ENCODE results near the gene STKLD1. TPM values are rescaled to one million over a fixed set of nuclear protein-coding genes. Genes with fewer than 3 reads are reported as not detected.

The STKLD1 gene
- total RNA-seq, 4 donors from 2014 or later, result 0.68 to 1.5 TPM; not detected in 2

- intact Hi-C loops (cut with DNase I; ENCODE audit: low total_unique reads), result no loop called here
Measured at GRCh38 chr9:133351526-133351907, 24.6 kb upstream of the STKLD1 start.

DNA sequence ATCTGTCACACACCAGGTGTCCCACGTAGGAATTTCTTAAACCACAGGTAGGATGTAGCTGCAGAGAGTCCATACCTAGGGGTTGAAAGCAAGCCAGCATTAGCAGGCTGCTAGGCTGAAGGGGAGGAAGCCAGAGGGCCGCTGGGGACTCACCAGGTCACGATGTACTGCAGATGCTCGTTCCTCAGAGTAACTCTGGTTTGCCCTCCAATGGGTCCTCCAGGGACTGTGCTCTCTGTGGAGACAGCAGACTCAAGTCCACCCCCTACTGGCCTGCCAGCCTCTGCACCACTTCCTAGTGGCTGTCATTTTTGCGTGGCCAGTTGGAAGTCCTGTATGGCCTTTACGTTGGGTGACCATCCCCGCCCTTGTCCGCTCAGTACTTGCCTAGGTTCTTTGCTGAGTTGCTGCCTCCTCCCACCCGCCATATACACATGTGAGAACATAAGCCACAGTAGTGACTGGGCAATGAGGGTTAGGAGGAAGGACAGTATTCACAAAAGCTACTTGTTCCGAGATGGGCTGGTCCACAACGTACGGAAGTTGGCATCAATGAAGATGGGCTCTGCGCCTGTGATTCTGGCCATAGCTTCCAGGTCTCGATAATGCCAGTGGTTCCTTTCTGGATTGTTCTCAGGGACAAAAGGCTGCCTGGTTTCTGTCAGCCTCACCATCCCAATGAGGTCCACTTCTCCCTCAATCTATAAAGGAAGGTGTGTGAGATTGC, 24.1 kb upstream of the STKLD1 start:
- peaks cover 0 to 29% (median 11%) of the 10 kb centered on the region in 4 donors for H3K36me3 ChIP-seq
- intact Hi-C loops (cut with DNase I; ENCODE audit: low total_unique reads) (no loop called here), in situ Hi-C loops (cut with MboI; ENCODE audit: low pct_ligation_motif_present in 1 of 4, low pct_unique_long_range_greater_than_20kb in 1 of 4, low sequenced_read_pairs in 3 of 4) (no loop called here)
- peaks cover 16 to 38% (median 26%) of the 10 kb centered on the region in 4 donors for H3K4me1 ChIP-seq
- no peak for TF ChIP-seq POLR2A (IDR thresholded peaks at IDR 0.05)
- TF ChIP-seq, protein P1, sequence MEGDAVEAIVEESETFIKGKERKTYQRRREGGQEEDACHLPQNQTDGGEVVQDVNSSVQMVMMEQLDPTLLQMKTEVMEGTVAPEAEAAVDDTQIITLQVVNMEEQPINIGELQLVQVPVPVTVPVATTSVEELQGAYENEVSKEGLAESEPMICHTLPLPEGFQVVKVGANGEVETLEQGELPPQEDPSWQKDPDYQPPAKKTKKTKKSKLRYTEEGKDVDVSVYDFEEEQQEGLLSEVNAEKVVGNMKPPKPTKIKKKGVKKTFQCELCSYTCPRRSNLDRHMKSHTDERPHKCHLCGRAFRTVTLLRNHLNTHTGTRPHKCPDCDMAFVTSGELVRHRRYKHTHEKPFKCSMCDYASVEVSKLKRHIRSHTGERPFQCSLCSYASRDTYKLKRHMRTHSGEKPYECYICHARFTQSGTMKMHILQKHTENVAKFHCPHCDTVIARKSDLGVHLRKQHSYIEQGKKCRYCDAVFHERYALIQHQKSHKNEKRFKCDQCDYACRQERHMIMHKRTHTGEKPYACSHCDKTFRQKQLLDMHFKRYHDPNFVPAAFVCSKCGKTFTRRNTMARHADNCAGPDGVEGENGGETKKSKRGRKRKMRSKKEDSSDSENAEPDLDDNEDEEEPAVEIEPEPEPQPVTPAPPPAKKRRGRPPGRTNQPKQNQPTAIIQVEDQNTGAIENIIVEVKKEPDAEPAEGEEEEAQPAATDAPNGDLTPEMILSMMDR (IDR thresholded peaks at IDR 0.05), result peak in 4 of 5 experiments; percentile 25 to 44 (median 33)
- no peak for TF ChIP-seq POLR2AphosphoS5 (IDR thresholded peaks at IDR 0.05)
- TF ChIP-seq EP300 (IDR thresholded peaks at IDR 0.05; ENCODE audit: low read depth), result no peak
- H3K4me3 ChIP-seq, result no peak overlapping the region
- H3K9me3 ChIP-seq, result no peaks in the 10 kb centered on the region
- WGBS, 2 donors (ENCODE audit: low coverage in 1 of 2), result 81% methylated on average over 14 of the region's 14 CpGs; no CpG with 5 or more reads in 1 of the 2 donors
- no peaks in the 10 kb centered on the region for H3K27me3 ChIP-seq
- no peak for DNase-seq
- H3K27ac ChIP-seq, result no peak overlapping the region

More at GRCh38 chr9:133351526-133351907, 24.6 kb upstream of the STKLD1 start:
- H3K4me1 ChIP-seq, result peaks cover 18 to 40% (median 28%) of the 10 kb centered on the region in 4 donors
- H3K4me3 ChIP-seq, result no peak overlapping the region
- WGBS, 2 donors (ENCODE audit: low coverage in 1 of 2), result 60 to 97% methylated on average over 1 to 3 of the region's 3 CpGs
- DNase-seq, result no peak
- H3K9me3 ChIP-seq, result no peaks in the 10 kb centered on the region
- in situ Hi-C loops (cut with MboI; ENCODE audit: low pct_ligation_motif_present in 1 of 4, low pct_unique_long_range_greater_than_20kb in 1 of 4, low sequenced_read_pairs in 3 of 4), result no loop called here
- peaks cover 0 to 29% (median 11%) of the 10 kb centered on the region in 4 donors for H3K36me3 ChIP-seq
- H3K27ac ChIP-seq, result no peak overlapping the region
- no peak for TF ChIP-seq POLR2AphosphoS5 (IDR thresholded peaks at IDR 0.05)
- TF ChIP-seq, protein P1 (IDR thresholded peaks at IDR 0.05), result no peak
- H3K27me3 ChIP-seq, result no peaks in the 10 kb centered on the region

GRCh38 chr9:133352635-133353340, 23.4 kb upstream of the STKLD1 start:
- peaks cover 21 to 41% (median 32%) of the 10 kb centered on the region in 4 donors for H3K4me1 ChIP-seq
- H3K36me3 ChIP-seq, result peaks cover 0 to 29% (median 11%) of the 10 kb centered on the region in 4 donors
- no peaks in the 10 kb centered on the region for H3K9me3 ChIP-seq
- WGBS, 2 donors (ENCODE audit: low coverage in 1 of 2), result 64 to 69% methylated on average over 6 to 8 of the region's 8 CpGs
- no peaks in the 10 kb centered on the region for H3K27me3 ChIP-seq
- intact Hi-C loops (cut with DNase I; ENCODE audit: low total_unique reads), result no loop called here
- in situ Hi-C loops (cut with MboI; ENCODE audit: low pct_ligation_motif_present in 1 of 4, low pct_unique_long_range_greater_than_20kb in 1 of 4, low sequenced_read_pairs in 3 of 4), result no loop called here
- H3K27ac ChIP-seq, result no peak overlapping the region
- no peak for DNase-seq
- TF ChIP-seq POLR2A (IDR thresholded peaks at IDR 0.05) (no peak), EP300 (IDR thresholded peaks at IDR 0.05; ENCODE audit: low read depth) (no peak)
- TF ChIP-seq, protein P1 (IDR thresholded peaks at IDR 0.05), result no peak
- no peak overlapping the region for H3K4me3 ChIP-seq

- no peak for DNase-seq
- Histone ChIP-seq H3K9me3 (no peaks in the 10 kb centered on the region), H3K4me1 (peaks cover 21 to 40% (median 32%) of the 10 kb centered on the region in 4 donors), H3K4me3 (no peak overlapping the region), H3K27ac (no peak overlapping the region), H3K36me3 (peaks cover 0 to 29% (median 11%) of the 10 kb centered on the region in 4 donors), H3K27me3 (no peaks in the 10 kb centered on the region)
- TF ChIP-seq POLR2AphosphoS5 (IDR thresholded peaks at IDR 0.05), result no peak
- TF ChIP-seq, protein P1 (IDR thresholded peaks at IDR 0.05), result no peak
- TF ChIP-seq EP300 (IDR thresholded peaks at IDR 0.05; ENCODE audit: low read depth), result no peak
- TF ChIP-seq POLR2A (IDR thresholded peaks at IDR 0.05), result no peak
- in situ Hi-C loops (cut with MboI; ENCODE audit: low pct_ligation_motif_present in 1 of 4, low pct_unique_long_range_greater_than_20kb in 1 of 4, low sequenced_read_pairs in 3 of 4), result no loop called here
- intact Hi-C loops (cut with DNase I; ENCODE audit: low total_unique reads), result no loop called here
- WGBS, 2 donors (ENCODE audit: low coverage in 1 of 2), result 87% methylated on average over 5 of the region's 5 CpGs; no CpG with 5 or more reads in 1 of the 2 donors
Measured at GRCh38 chr9:133353548-133353947, 22.6 kb upstream of the STKLD1 start.
